HG03064 (cell line): ENCODE results near the gene E2F8.

Experiments
- ATAC-seq: cut with Tn5 transposase; IDR thresholded peaks from one replicate; pipeline ENCODE4 v1.9.1; 2021; ENCODE audit warnings: low read depth; ENCODE audit not compliant: unreplicated experiment

E2F8 gene

DNA sequence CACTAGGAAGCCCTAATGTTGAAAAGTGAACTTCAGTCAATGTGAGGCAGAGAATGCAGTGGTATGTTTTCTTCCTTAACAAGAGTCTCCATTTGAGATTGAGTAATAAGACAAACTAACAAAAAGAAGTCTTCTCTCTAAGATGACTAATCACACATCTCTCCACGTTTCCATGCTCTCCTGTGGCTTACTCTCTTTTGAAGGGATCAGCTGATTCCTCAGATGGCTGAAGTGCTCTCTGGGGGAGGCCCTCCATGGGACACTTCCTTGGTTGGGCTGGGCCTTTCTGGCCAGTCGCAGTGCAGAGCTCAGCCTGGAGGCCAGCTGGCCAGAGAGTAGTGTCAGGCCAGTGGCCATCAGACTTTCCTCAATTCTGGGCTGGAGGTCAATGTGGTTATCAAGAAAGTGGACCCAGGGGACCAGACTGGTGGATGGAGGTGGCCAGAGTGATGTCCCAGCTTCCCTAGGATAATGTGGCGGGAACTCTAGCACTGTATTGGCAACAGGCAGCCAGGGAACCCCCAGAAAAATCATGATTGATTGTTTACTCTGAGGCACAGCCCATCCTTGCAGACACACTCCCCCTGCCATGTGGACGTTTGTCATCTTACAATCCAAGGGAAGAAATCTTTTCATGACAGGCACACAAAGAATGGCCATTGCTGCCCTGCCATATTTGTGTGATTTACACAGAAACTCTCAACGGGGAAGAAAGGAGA is 53.5 kb downstream of the E2F8 start:
- ATAC-seq: no peak

DNA sequence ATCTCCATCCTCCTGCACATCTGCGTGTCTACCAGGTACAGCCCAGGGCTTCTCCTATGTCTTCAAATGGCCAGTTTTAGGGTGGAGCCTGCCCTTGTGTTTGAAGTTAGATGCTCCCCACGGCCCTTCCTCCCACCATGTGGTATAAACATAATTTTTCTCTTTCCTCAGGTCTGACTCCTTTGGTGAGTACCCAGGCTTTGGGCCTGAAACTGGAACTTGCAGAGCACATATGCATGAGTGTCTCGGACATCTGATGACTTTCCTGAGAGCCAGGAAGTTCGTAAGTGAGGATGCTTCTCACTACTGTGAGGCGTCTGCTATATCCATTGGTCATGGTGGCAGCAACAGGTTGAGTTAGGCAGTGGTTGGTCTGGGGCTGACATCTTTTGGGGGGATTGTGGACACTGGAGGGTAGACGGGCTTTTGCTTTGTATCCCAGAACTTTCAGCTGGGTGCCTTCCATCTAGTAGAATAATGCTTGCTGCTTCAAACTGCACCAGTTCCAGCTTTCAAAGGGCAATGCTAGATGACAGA is 55.2 kb downstream of the E2F8 start:
- ATAC-seq: no peak

DNA sequence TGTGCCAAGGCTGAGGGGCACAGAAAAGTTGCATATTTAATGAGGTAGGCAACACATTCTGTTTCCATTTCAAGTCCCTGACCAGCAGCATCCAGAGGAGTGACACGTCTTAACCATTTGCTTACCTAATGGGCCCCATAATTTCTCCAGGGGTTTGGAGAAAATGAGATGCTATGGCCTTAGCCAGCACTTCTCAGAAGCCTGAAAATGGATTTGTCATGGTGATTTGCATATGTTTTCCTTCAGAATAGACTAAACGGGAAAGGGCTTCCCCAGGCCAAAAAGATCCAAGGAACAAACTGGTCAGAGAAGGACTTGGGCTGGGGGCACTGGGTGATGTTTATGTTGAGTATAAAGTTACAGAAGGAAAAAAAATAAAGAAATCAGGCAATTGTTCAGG is 55.7 kb downstream of the E2F8 start:
- no peak for ATAC-seq

DNA sequence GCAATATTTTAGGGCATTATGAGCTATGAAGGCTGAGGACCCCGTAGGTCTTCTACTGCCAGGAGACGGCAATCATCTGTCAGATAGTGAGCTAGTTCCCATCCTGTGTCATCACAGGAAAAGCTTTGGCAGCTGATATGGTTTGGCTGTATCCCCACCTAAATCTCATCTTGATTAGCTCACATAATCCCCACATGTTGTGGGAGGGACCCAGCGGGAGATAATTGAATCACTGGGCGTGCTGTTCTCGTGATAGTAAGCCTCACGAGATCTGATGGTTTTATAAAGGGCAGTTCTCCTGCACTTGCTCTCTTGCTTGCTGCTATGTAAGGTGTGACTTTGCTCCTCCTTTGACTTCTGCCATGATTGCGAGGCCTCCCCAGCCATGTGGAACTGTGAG is 57.1 kb downstream of the E2F8 start:
- ATAC-seq: no peak

DNA sequence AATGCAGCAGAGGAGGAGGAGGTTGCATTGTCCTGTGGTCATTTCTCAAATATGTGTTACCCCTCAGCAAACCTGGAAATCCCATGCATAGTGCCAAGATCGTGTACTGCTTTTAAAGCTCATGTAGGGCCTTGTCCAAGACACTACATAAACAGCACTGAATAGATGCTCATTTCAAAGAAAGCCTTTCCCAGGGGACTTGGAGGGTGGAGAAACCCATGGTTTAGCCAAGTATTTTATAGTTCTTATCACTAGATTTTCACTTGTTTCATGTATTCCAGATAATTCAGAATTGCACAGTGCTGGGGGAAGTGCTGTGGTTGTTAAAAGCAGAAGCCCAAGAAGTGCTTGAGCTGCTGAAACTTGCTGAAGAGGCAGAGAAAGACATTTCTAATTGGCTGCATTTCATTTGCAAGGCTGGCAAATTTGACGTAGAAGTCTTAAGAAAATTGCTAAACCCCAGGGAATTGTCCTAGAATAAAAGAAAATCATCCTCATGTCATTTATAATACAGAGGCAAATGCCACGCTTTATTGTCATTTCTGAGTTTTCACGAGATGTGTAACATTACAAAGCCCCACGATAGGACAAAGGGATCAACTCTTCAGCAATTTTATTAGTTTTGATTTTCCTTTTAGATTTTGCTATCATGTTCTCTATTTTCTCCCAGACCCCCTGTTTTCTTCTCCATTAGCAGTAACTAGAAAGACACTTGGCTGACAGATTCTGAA is 59.0 kb downstream of the E2F8 start:
- no peak for ATAC-seq

DNA sequence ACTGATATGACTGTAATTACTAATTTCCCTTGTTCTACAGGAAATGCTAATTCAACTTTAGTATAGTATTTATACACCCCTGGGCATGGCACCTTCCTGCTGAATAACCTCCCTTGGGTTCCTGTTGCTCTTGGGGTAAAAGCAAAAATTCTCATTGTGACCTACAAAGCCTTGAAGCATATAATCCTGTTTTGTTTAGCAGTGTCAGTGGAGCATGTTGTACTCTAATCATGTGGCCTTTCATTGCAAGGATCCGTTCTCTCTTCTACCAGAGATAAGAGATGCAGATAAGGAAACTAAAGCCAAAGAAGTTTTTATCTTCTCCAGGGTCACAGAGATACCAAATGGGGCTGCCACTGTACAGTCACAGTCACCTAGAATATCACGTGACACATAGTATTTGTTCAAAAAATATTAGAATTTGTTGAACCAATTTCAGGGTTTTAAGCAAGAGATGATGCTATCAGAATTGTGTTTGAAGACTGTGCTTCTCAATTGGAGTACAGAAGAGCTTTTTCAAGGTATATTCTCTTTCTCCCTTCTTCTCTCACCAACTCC is 64.0 kb downstream of the E2F8 start:
- ATAC-seq: no peak
